K562 (cell line): ENCODE results near the gene C1orf21.

Experiments
- ATF1 ChIP-seq, 2 experiments: fragments of 450-650 bp in 1 of 2; IDR thresholded peaks; 2 replicates each; pipeline ENCODE4 v1.6.1; 2016; ENCODE audit warnings: missing compliant biosample characterization in 1 of 2, missing genetic modification characterization in 1 of 2
- BCOR ChIP-seq: fragments of 450-650 bp; IDR thresholded peaks from 2 replicates; pipeline ENCODE4 v1.6.1; 2016
- HOXB6 ChIP-seq: fragments of 250-450 bp; sonication (Bioruptor Pico); IDR thresholded peaks from 2 replicates; pipeline ENCODE4 v1.5.1; 2022; ENCODE audit warnings: mild to moderate bottlenecking, borderline replicate concordance
- ILK ChIP-seq: fragments of 450-650 bp; IDR thresholded peaks from 2 replicates; pipeline ENCODE4 v1.6.1; 2016; ENCODE audit warnings: missing genetic modification characterization, low read depth, mild to moderate bottlenecking, missing compliant biosample characterization, moderate library complexity, borderline replicate concordance
- MAFK ChIP-seq: IDR thresholded peaks from 2 replicates; pipeline ENCODE4 v1.6.1; 2011; ENCODE audit warnings: low read length, improper control_type of control experiment
- POLR2G ChIP-seq: fragments of 200-400 bp; formaldehyde crosslinking; IDR thresholded peaks from 2 replicates; pipeline ENCODE4 v1.6.1; 2017; ENCODE audit warnings: low read depth, mild to moderate bottlenecking, antibody characterized with exemption, low read length, moderate library complexity
- RAD21 ChIP-seq, 2 experiments: fragments of 250-450 bp in 1 of 2; fragments of 450-650 bp in 1 of 2; sonication (Bioruptor Pico) in 1 of 2; formaldehyde crosslinking in 1 of 2; IDR thresholded peaks in 1 of 2; conservative IDR thresholded peaks in 1 of 2; 2 replicates each; pipeline versions ENCODE4 v1.4.0 to v1.8.0; 2020 to 2022; ENCODE audit warnings: mild to moderate bottlenecking in 2 of 2, moderate library complexity in 1 of 2
- ZC3H4 ChIP-seq: sonication (generic); formaldehyde crosslinking; IDR thresholded peaks from 2 replicates; pipeline ENCODE4 v1.9.0; 2021; ENCODE audit warnings: missing genetic modification reagents, borderline replicate concordance
- ZFP1 ChIP-seq: fragments of 450-650 bp; formaldehyde crosslinking; IDR thresholded peaks from 2 replicates; pipeline ENCODE4 v1.4.0; 2020; ENCODE audit warnings: mild to moderate bottlenecking, mixed read lengths
- ZNF766 ChIP-seq: fragments of 200-800 bp; sonication (Bioruptor generic); conservative IDR thresholded peaks from 2 replicates; pipeline ENCODE4 v1.6.1; 2016; ENCODE audit warnings: missing genetic modification characterization, missing compliant biosample characterization
- TF ChIP-seq, protein P1 (sequence below), 2 experiments: fragments of 450-650 bp; formaldehyde crosslinking in 1 of 2; IDR thresholded peaks; 2 replicates each; pipeline versions ENCODE4 v1.4.0 to v1.6.1; 2014 to 2020; ENCODE audit warnings: mild to moderate bottlenecking in 2 of 2, borderline replicate concordance in 1 of 2, low read depth in 1 of 2
- TF ChIP-seq, protein P2 (sequence below), 3 experiments: IDR thresholded peaks in 2 of 3; conservative IDR thresholded peaks in 1 of 3; 2 replicates each; pipeline ENCODE4 v1.5.1; 2011 to 2012; ENCODE audit warnings: low read length in 3 of 3, mild to moderate bottlenecking in 3 of 3, control low read depth in 2 of 3, improper control_type of control experiment in 1 of 3, inconsistent platforms in 1 of 3, low read depth in 1 of 3, mixed read lengths in 1 of 3, moderate library complexity in 1 of 3; ENCODE audit not compliant: insufficient read depth in 2 of 3

- TF ChIP-seq ZFP1 (CRISPR knock-in tag) = no peak
- TF ChIP-seq BCOR = no peak
- TF ChIP-seq, protein P1, sequence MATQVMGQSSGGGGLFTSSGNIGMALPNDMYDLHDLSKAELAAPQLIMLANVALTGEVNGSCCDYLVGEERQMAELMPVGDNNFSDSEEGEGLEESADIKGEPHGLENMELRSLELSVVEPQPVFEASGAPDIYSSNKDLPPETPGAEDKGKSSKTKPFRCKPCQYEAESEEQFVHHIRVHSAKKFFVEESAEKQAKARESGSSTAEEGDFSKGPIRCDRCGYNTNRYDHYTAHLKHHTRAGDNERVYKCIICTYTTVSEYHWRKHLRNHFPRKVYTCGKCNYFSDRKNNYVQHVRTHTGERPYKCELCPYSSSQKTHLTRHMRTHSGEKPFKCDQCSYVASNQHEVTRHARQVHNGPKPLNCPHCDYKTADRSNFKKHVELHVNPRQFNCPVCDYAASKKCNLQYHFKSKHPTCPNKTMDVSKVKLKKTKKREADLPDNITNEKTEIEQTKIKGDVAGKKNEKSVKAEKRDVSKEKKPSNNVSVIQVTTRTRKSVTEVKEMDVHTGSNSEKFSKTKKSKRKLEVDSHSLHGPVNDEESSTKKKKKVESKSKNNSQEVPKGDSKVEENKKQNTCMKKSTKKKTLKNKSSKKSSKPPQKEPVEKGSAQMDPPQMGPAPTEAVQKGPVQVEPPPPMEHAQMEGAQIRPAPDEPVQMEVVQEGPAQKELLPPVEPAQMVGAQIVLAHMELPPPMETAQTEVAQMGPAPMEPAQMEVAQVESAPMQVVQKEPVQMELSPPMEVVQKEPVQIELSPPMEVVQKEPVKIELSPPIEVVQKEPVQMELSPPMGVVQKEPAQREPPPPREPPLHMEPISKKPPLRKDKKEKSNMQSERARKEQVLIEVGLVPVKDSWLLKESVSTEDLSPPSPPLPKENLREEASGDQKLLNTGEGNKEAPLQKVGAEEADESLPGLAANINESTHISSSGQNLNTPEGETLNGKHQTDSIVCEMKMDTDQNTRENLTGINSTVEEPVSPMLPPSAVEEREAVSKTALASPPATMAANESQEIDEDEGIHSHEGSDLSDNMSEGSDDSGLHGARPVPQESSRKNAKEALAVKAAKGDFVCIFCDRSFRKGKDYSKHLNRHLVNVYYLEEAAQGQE (IDR thresholded peaks at IDR 0.05; ENCODE audit: borderline replicate concordance) = no peak
- TF ChIP-seq, protein P1 (CRISPR knock-in tag; IDR thresholded peaks at IDR 0.05; ENCODE audit: low read depth) = no peak
- no peak for TF ChIP-seq ZC3H4
- TF ChIP-seq ZNF766 (CRISPR knock-in tag) = no peak
- no peak for TF ChIP-seq ILK
- TF ChIP-seq MAFK = no peak
- TF ChIP-seq, protein P2, sequence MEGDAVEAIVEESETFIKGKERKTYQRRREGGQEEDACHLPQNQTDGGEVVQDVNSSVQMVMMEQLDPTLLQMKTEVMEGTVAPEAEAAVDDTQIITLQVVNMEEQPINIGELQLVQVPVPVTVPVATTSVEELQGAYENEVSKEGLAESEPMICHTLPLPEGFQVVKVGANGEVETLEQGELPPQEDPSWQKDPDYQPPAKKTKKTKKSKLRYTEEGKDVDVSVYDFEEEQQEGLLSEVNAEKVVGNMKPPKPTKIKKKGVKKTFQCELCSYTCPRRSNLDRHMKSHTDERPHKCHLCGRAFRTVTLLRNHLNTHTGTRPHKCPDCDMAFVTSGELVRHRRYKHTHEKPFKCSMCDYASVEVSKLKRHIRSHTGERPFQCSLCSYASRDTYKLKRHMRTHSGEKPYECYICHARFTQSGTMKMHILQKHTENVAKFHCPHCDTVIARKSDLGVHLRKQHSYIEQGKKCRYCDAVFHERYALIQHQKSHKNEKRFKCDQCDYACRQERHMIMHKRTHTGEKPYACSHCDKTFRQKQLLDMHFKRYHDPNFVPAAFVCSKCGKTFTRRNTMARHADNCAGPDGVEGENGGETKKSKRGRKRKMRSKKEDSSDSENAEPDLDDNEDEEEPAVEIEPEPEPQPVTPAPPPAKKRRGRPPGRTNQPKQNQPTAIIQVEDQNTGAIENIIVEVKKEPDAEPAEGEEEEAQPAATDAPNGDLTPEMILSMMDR (IDR thresholded peaks at IDR 0.05 in 2 of 3, conservative IDR thresholded peaks at IDR 0.05 in 1 of 3; ENCODE audit: insufficient read depth in 2 of 3, low read depth in 1 of 3, low read length in 3 of 3) = no peak
- no peak for TF ChIP-seq ATF1 (CRISPR knock-in tag; IDR thresholded peaks at IDR 0.05)
- TF ChIP-seq ATF1 (tag; IDR thresholded peaks at IDR 0.05) = no peak
- TF ChIP-seq POLR2G = no peak
- no peak for TF ChIP-seq HOXB6 (CRISPR knock-in tag)
- no peak for TF ChIP-seq RAD21 (CRISPR knock-in tag; conservative IDR thresholded peaks at IDR 0.05 in 1 of 2, IDR thresholded peaks at IDR 0.05 in 1 of 2)
Observed at GRCh38 chr1:184492536-184492935, 105.7 kb downstream of the C1orf21 start.
